ENCODE data around the gene USP7.
A peak's percentile ranks its signal among the peaks of the same experiment; 100 is the strongest.
"Not testable (repeated sequence)": the region's sequence is repeated elsewhere in the genome, so short reads cannot be mapped to it uniquely, and the experiment has no call there.

The USP7 gene

GRCh38 chr16:8963821-8964441 lies at the start of gene USP7:
USP7 (minus strand) TSS chr16:8963906; CDS start chr16:8963285, 621 bp downstream.
- DNase-seq, result peak; percentile 93

DNA sequence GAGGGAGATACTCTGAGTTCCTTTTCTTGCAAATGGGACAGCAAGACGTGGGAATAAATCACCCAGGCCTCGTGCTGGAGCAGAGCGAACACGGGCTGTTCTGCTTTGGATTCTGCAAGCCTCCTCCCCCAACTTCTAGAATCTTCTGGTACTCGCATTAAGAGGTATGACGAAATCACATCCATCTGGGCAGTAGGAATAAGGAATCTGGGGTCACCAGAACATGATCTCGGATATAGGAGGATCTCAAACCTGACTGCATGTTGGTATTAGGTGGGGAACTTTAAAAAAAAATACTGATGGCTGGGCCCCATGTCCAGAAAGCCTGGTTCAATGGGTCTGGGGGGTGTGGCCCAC lies 49.8 kb upstream of the USP7 start:
- DNase-seq, result no peak

DNA sequence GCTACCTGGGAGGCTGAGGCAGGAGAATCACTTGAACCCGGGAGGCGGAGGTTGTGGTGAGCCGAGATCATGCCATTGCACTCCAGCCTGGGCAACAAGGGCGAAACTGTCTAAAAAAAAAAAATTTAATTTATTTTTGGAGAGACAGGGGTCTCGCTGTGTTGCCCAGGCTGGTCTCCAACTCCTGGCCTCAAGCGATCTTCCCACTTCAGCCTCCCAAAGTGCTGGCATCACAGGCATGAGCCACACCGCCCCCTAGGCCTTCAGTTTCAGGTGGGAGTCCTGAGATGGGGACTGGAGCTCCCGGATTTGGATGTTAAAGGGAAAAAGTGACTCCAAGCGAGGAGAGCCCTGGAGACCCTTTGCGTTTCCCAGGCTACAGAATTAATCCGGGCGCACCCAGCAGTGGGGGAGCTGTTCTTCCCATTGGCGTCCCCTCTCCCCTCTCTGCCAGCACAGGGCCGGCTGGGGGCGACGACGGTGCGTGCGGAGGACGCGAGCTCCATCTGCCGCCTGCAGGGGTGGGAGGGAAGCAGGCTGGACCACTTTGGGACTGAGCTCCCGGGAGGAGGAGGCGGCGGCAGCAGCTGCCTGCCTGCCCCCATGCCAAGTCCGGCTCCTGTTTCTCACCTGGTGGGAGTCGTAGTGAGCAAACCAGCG lies 49.3 kb upstream of the USP7 start:
- no peak for DNase-seq

- no peak for DNase-seq
Observed at GRCh38 chr16:9012330-9012729, 48.6 kb upstream of the USP7 start.

DNA sequence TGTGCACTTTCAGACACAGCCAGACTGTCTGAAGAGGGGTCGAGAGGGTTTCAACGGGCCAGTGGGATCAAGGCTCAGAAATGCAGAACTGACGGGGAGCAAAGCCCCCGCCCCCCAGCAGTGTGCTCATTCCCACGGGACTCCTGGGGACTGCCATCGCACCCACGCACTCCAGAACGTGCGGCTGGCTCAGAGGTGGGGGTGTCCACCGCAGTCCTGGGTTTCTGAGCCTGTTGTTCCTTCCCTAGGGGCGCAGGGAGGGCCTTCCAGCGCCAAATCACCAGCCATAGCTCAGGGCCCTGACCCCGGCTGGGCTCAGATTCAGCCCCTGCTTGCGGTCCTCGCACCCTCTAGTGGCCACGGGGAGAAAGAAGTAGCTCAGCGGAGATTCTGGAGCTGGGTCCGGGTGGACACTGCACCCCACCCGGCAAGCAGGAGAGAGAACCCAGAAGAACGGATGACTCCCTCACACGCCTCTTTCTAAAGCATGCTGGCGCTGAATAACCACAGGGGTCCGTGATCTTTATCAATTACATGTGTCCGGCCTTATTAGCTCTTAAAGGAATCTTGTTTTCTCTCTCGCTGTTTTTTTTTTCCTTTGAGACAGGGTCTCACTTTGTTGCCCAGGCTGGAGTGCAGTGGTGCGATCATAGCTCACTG lies 45.0 kb upstream of the USP7 start:
- DNase-seq, result peak; percentile 69

GRCh38 chr16:9007177-9007794 lies 43.6 kb upstream of the USP7 start:
- no peak for DNase-seq

DNA sequence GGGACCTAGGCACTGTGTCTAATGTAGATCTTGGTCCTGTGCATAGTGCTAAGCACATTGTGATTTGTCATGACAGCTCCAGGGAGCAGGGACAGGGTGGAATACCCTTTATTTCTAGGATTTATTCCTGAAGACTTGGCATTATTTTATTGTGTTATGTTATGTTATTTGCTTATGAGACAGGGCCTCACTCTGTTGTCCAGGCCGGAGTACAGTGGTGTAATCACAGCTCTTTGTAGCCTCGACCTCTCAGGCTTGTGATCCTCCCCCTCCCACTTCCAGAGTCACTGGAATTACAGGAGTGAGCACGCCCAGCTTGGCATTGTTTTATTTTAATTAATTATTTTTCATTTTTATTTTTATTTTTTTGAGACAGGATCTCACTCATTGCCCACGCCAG lies 40.5 kb upstream of the USP7 start:
- no peak for DNase-seq

- DNase-seq, result no peak
Observed at GRCh38 chr16:9003763-9004162, 40.1 kb upstream of the USP7 start.

DNA sequence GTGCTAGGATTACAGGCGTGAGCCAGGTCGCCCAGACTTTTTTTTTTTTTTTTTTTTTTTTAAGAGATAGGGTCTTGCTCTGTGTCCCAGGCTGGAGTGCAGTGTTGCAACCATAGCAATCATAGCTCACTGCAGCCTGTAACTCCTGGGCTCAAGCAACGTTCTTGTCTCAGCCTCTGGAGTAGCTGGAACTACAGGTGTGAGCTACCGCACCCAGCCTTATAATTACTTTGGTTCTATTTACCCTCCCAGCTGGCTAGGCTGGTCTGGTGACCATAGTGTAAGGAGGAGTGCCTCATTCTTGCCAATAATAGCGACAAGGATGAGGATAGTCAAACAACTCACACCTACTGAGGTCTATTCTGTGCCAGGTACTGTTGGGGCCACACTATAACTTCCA lies 39.6 kb upstream of the USP7 start:
- no peak for DNase-seq

DNA sequence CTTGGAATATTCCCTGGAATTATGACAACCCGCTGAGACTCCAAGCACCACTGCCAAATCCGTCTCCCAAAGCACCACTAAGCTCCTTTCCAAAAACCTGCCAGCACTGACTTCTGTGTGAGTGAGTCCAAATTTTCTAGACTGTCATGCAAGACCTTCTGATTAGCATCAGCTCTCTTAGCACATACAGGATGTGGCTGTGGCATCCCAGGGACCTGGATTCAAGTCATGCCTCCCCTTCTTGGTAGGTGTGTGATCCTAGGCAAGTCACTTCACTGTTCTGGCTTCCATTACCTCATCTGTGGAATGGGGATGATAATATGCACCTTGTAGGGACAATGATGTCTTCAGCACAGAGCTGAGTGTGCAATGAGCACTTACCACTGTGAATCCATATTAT lies 38.3 kb upstream of the USP7 start:
- DNase-seq, result no peak

DNA sequence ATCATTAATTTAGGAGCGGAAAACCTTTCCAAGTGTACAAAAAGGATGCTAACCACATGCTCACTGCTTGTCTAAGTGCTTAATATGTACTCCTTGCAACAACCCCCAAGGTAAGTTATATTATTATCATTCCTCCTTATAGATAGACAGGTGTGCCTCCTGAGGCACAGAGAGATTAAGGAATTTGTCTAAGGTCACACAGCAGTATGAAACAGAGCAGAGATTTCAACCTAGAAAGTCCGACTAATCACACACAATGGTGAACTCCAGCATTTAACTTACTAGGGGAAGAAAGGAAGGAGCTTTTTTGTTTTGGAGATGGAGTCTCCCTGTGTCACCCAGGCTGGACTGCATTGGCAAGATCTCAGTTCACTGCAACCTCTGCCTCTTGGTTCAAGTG lies 37.0 kb upstream of the USP7 start:
- no peak for DNase-seq

- no peak for DNase-seq
Observed at GRCh38 chr16:8999800-9000199, 36.1 kb upstream of the USP7 start.

DNA sequence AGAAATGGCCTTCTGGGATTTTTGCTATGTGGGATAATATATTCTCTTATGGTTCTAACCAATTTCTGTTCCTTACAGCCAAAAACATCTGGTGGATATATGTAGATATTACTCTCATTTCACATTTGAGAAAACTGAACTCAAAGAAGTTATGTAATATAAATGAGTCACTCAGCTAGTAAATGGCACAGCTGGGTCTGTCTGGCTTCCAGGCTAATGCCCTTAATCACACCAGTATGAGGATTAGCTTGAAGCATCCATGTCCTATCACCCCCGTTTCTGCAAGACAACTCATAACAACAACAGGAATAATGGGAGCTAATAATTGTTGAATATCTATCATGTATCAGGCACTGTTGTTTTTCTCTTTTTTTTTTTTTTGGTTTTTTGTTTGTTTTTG lies 34.4 kb upstream of the USP7 start:
- no peak for DNase-seq

- DNase-seq, result no peak
Observed at GRCh38 chr16:8996891-8997290, 33.2 kb upstream of the USP7 start.

DNA sequence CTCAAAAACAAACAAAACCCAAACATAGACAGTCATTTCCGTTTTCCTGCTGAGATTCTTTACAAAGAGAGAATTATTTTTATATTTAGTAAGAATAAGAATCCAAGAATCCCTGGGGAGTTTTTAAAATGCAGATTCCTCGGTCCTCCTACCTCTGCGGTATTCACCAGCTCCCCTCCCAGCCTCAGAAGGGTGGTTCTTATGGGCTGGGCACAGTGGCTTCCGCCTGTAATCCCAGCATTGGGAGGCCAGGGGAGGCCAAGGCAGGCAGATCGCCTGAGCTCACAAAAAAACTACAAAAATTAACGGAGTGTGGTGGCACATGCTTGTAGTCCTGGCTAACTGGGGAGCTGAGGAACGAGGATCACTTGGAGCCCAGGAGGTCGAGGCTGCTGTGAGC lies 26.7 kb upstream of the USP7 start:
- no peak for DNase-seq

- DNase-seq, result no peak
Observed at GRCh38 chr16:8989099-8989878, 25.6 kb upstream of the USP7 start.

DNA sequence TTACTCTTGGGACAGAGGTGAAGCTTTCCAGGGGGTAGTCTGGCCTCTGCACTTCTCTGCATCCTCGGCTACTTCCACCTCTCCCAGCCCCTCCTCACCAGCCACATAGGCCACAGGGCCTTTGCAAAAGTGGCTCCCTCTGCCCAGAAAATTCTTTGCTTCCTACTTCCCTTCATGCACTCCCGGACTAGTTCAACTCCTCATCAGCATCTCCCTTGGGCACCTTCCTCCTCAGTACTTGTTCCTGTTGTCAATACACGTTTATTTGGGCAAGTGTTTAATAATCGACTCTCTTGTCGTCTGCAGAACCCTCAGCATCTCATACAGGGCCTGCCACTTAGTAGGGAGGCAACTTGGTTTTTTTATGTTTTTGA lies 23.1 kb upstream of the USP7 start:
- DNase-seq, result no peak

- DNase-seq, result no peak
Observed at GRCh38 chr16:8986111-8986510, 22.4 kb upstream of the USP7 start.

- no peak for DNase-seq
Observed at GRCh38 chr16:8982816-8983215, 19.1 kb upstream of the USP7 start.

DNA sequence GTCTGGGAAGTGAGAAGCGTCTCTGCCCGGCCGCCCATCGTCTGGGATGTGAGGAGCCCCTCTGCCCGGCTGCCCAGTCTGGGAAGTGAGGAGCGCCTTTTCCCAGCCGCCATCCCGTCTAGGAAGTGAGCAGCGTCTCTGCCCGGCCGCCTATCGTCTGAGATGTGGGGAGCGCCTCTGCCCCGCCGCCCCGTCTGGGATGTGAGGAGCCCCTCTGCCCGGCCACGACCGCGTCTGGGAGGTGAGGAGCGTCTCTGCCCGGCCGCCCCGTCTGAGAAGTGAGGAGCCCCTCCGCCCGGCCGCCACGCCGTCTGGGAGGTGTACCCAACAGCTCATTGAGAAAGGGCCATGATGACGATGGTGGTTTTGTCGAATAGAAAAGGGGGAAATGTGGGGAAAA lies 18.2 kb upstream of the USP7 start:
- DNase-seq, result not testable (repeated sequence)

DNA sequence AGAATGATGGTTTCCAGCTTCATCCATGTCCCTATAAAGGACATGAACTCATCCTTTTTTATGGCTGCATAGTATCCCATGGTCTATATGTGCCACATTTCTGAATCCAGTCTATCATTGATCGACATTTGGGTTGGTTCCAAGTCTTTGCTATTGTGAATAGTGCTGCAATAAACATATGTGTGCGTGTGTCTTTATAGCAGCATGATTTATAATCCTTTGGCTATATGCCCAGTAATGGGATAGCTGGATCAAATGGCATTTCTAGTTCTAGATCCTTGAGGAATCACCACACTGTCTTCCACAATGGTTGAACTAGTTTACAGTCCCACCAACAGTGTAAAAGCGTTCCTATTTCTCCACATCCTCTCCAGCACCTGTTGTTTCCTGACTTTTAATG lies 12.5 kb upstream of the USP7 start:
- DNase-seq, result not testable (repeated sequence)

DNA sequence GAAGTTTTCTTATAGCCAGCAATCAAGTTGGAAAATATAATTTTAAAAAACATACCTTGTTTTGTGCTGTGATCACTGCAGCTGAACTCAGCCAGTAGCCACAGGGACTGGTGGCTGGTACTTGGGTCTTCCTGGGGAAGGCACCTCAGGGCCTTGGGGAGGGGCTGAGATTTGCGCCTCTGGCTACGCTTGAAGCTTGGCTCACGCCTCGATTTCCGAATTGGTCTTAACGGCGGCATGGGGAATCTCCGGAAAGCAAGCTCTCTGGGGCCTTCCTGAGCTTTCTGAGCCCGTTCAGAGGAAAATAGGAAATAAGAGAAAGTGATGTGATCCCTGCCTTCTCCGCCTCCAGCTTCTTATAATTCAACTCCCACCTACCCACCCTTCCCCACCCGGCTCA lies 11.3 kb upstream of the USP7 start:
- no peak for DNase-seq

- DNase-seq, result no peak
Observed at GRCh38 chr16:8972843-8973586, 9.3 kb upstream of the USP7 start.

All from activated CD4-positive, CD25-positive, alpha-beta regulatory T cell treated with anti-CD3 and anti-CD28 coated beads, Interleukin-2, amount 50 U/mL, for 72 hours (primary cell).